GM19397 (cell line): ENCODE measurements around the gene ITGAE.
"Not testable (repeated sequence)": the region's sequence is repeated elsewhere in the genome, so short reads cannot be mapped to it uniquely, and the experiment has no call there.

Source experiments
- ATAC-seq: cut with Tn5 transposase; IDR thresholded peaks from one replicate; pipeline ENCODE4 v1.9.1; 2021; ENCODE audit warnings: mild to moderate bottlenecking, moderate library complexity; ENCODE audit not compliant: unreplicated experiment

Gene ITGAE

DNA sequence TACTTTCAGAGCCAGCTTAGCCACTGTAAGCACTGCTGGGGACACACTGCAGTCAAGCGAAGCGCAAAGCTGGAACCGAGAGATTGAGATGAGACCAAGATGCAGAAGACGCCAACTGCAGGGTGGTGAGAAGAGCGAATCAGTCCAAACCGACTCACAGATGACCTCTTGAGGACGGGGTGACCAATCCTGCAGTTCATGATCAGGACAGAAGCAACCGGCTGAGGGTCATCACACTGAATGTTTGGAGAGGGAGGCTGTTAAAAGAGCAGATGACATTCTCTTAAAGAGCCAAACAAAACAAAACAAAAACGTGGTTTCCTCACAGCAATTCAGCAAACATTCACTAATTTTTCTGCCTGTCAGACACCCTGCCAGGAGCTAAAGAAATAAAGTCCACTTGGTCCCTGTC lies 68.8 kb downstream of the ITGAE start:
- peak; percentile 60 for ATAC-seq

DNA sequence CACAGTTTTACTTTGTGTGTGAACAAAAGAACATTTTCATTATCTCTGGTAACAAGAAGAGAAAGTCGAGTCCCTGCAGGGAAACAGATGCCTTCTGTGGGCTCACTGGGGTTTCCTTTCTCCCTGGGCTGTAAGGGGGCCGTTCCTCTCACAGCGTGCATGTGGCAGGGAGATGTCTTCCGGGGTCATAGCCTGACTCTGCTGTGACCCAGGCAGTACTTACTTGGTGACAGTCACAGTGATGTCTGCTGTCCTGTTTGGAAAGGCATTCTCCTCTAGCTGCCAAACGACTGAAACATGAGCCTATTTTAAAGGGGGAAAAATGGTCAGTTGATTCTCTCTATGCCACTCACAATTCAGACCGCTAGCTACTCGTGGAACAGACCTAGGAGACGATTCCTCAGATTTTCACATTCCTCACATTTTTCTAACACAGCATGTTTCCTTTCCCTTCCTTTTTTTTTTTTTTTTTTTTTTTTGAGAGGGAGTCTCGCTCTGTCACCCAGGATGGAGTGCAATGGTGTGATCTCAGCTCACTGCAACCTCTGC lies 70.0 kb downstream of the ITGAE start:
- no peak for ATAC-seq

- no peak for ATAC-seq
Measured at GRCh38 chr17:3729881-3730280, 71.1 kb downstream of the ITGAE start.

GRCh38 chr17:3728099-3728498 lies 72.9 kb downstream of the ITGAE start:
- ATAC-seq: not testable (repeated sequence)

GRCh38 chr17:3727041-3727440 lies 73.9 kb downstream of the ITGAE start:
- ATAC-seq: no peak

GRCh38 chr17:3724378-3725077 lies 76.5 kb downstream of the ITGAE start:
- no peak for ATAC-seq

GRCh38 chr17:3723556-3724377 lies 77.2 kb downstream of the ITGAE start, which contains the start of gene HASPIN:
TSS of gene HASPIN (plus strand) at chr17:3723903. CDS start at chr17:3723936, 33 bp downstream.
- peak; percentile 81 for ATAC-seq

DNA sequence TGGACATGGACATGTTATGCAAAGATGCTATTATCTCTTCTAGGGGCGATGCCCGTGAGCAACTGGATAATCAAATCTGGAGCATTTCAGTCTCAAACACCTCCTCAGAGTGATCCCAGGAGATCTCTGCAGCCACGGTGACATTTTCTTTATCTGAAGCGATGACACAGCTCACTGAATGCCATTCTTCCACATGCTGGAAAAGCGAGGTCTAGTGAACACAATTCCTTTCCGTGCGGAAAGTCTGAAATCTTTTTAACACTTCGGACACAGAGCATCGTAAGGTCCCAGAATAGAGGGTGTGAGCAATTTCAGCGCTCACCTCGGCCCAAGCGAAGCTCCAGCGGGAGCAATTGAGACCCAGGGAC lies 77.8 kb downstream of the ITGAE start:
- ATAC-seq: no peak

DNA sequence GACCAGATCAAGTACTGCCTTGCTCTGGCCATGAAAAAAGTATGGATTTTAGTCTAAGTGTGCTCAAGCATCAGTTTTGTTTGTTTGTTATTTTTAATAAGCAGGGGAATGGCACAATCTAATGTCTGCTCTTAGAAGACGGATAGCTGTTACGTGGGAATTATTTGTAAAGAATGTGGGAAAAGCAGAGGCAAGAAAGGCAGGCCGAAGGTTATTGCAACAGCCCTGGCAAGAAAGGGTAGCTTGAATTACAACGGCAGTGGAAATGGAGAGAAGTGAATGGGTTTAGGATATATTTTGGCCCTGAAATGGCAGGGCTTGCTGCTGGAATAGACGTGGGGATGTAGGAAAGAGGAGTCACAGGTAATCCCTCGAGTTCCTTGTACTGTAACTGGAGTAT lies 78.3 kb downstream of the ITGAE start:
- no peak for ATAC-seq

GRCh38 chr17:3719265-3719664 lies 81.7 kb downstream of the ITGAE start:
- no peak for ATAC-seq

- ATAC-seq: no peak
Measured at GRCh38 chr17:3718201-3718600, 82.8 kb downstream of the ITGAE start.

GRCh38 chr17:3715296-3715695 lies 85.7 kb downstream of the ITGAE start:
- ATAC-seq: no peak

- ATAC-seq: no peak
Measured at GRCh38 chr17:3712811-3713463, 88.1 kb downstream of the ITGAE start.

GRCh38 chr17:3710951-3711383 lies 90.0 kb downstream of the ITGAE start:
- ATAC-seq: peak; percentile 91

- no peak for ATAC-seq
Measured at GRCh38 chr17:3708366-3708765, 92.6 kb downstream of the ITGAE start.

- ATAC-seq: not testable (repeated sequence)
Measured at GRCh38 chr17:3705718-3705984, 95.3 kb downstream of the ITGAE start.

- ATAC-seq: no peak
Measured at GRCh38 chr17:3704931-3705717, 95.9 kb downstream of the ITGAE start.

- ATAC-seq: not testable (repeated sequence)
Measured at GRCh38 chr17:3702041-3702539, 98.9 kb downstream of the ITGAE start.

DNA sequence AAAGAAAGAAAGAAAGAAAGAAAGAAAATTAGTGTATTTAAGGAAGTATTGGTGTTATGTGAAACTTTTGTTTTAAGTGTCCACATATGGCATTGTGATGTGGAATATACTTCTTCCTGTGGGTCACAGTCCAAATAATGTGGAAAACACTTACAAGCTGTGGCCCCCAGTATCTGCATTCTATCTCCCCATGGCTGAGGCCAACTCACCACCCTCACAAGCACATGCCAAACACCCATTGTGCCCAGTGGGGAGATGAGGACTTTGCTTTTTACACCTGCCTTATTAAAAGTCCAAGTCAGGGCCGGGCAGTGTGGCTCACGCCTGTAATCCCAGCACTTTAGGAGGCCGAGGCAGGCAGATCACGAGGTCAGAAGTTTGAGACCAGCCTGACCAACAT lies 101.0 kb downstream of the ITGAE start:
- ATAC-seq: no peak

- ATAC-seq: no peak
Measured at GRCh38 chr17:3698139-3698538, 102.8 kb downstream of the ITGAE start.

GRCh38 chr17:3697103-3697476 lies 103.9 kb downstream of the ITGAE start:
- ATAC-seq: no peak
